ENCODE measurements around the gene CLEC2D.
"Not testable (repeated sequence)": the region's sequence is repeated elsewhere in the genome, so short reads cannot be mapped to it uniquely, and the experiment has no call there.

Gene CLEC2D

GRCh38 chr12:9669534-9669933 lies at the start of gene CLEC2D:
Gene CLEC2D, plus strand, starts transcription at chr12:9669713. Its CDS starts 22 bp downstream, at chr12:9669735.
- no peak for DNase-seq

GRCh38 chr12:9625019-9625418 lies 44.5 kb upstream of the CLEC2D start:
- DNase-seq = no peak

GRCh38 chr12:9626291-9626690 lies 43.2 kb upstream of the CLEC2D start:
- no peak for DNase-seq

GRCh38 chr12:9626821-9627220 lies 42.7 kb upstream of the CLEC2D start:
- no peak for DNase-seq

GRCh38 chr12:9632766-9633165 lies 36.7 kb upstream of the CLEC2D start:
- no peak for DNase-seq

GRCh38 chr12:9634177-9634803 lies 35.2 kb upstream of the CLEC2D start:
- no peak for DNase-seq

- no peak for DNase-seq
These were observed 34.4 kb upstream of the CLEC2D start for GRCh38 chr12:9634969-9635754.

- no peak for DNase-seq
These were observed 33.2 kb upstream of the CLEC2D start for GRCh38 chr12:9636150-9636850.

- no peak for DNase-seq
These were observed 32.7 kb upstream of the CLEC2D start for GRCh38 chr12:9636851-9637206.

GRCh38 chr12:9640024-9640423 lies 29.5 kb upstream of the CLEC2D start:
- DNase-seq = no peak

GRCh38 chr12:9642606-9643265 lies 26.8 kb upstream of the CLEC2D start:
- DNase-seq = no peak

- no peak for DNase-seq
These were observed 26.2 kb upstream of the CLEC2D start for GRCh38 chr12:9643266-9643660.

- DNase-seq = not testable (repeated sequence)
These were observed 24.4 kb upstream of the CLEC2D start for GRCh38 chr12:9644985-9645551.

GRCh38 chr12:9646794-9647781 lies 22.4 kb upstream of the CLEC2D start:
- no peak for DNase-seq

- DNase-seq = peak; percentile 40
These were observed 21.4 kb upstream of the CLEC2D start for GRCh38 chr12:9647825-9648700.

GRCh38 chr12:9648701-9649531 lies 20.6 kb upstream of the CLEC2D start:
- no peak for DNase-seq

- DNase-seq = no peak
These were observed 20.0 kb upstream of the CLEC2D start for GRCh38 chr12:9649532-9649940.

GRCh38 chr12:9650151-9650576 lies 19.3 kb upstream of the CLEC2D start:
- no peak for DNase-seq

GRCh38 chr12:9651265-9651729 lies 18.2 kb upstream of the CLEC2D start:
- DNase-seq = no peak

GRCh38 chr12:9660046-9660445 lies 9.5 kb upstream of the CLEC2D start:
- no peak for DNase-seq
